Neuronal stem cell (in vitro differentiated cells): ENCODE data around the gene ARHGAP21.

ENCODE experiments used
- DNase-seq: peaks from one replicate; pipeline ENCODE4 v3.0.0-alpha.2; 2013; ENCODE audit warnings: low spot score
- H2AFZ ChIP-seq: one replicate; pipeline ENCODE4 v1.6.1; 2013; ENCODE audit warnings: mild to moderate bottlenecking, low read length, inconsistent platforms
- H2AK5ac ChIP-seq: 2 replicates; pipeline ENCODE4 v1.6.1; 2013; ENCODE audit warnings: low read depth, mild to moderate bottlenecking, inconsistent platforms, low read length, moderate library complexity, mixed read lengths
- H2BK120ac ChIP-seq: 2 replicates; pipeline ENCODE4 v1.6.1; 2013; ENCODE audit warnings: low read depth, mild to moderate bottlenecking, inconsistent platforms, low read length, moderate library complexity, mixed read lengths
- H2BK12ac ChIP-seq: one replicate; pipeline ENCODE4 v1.6.1; 2013; ENCODE audit warnings: low read length, inconsistent platforms
- H2BK15ac ChIP-seq: 2 replicates; pipeline ENCODE4 v1.6.1; 2013; ENCODE audit warnings: mild to moderate bottlenecking, low read length, inconsistent platforms, mixed read lengths
- H2BK5ac ChIP-seq: one replicate; pipeline ENCODE4 v1.6.1; 2013; ENCODE audit warnings: inconsistent platforms, mild to moderate bottlenecking, low read length, moderate library complexity
- H3K14ac ChIP-seq: one replicate; pipeline ENCODE4 v1.6.1; 2013; ENCODE audit warnings: low read length, inconsistent platforms
- H3K18ac ChIP-seq: 2 replicates; pipeline ENCODE4 v1.6.1; 2013; ENCODE audit warnings: low read length, inconsistent platforms
- H3K23ac ChIP-seq: 2 replicates; pipeline ENCODE4 v1.6.1; 2013; ENCODE audit warnings: low read depth, mild to moderate bottlenecking, mixed read lengths, low read length, inconsistent platforms; ENCODE audit not compliant: poor library complexity
- H3K27ac ChIP-seq: replicated peaks from 3 replicates; pipeline ENCODE4 v1.5.1; 2013; ENCODE audit warnings: low read length, inconsistent platforms
- H3K27me3 ChIP-seq, 3 experiments: 2 replicates each; pipeline ENCODE4 v1.6.1; 2013; ENCODE audit warnings: low read length in 3 of 3, mild to moderate bottlenecking in 2 of 3, inconsistent platforms in 1 of 3, low read depth in 1 of 3, mixed read lengths in 1 of 3, moderate library complexity in 1 of 3; ENCODE audit not compliant: control insufficient read depth in 3 of 3, insufficient read depth in 3 of 3
- H3K36me3 ChIP-seq, 2 donors: replicated peaks in 1 of 2; 2 replicates each; pipeline ENCODE4 v1.6.1; 2013; ENCODE audit warnings: low read length in 2 of 2; ENCODE audit not compliant: control insufficient read depth in 2 of 2, insufficient read depth in 2 of 2
- H3K4ac ChIP-seq: 2 replicates; pipeline ENCODE4 v1.6.1; 2013; ENCODE audit warnings: inconsistent platforms, mild to moderate bottlenecking, low read length, moderate library complexity
- H3K4me1 ChIP-seq, 2 donors: 1 replicate in 1 of 2; 2 replicates in 1 of 2; pipeline ENCODE4 v1.6.1; 2013; ENCODE audit warnings: low read length in 2 of 2, low read depth in 1 of 2; ENCODE audit not compliant: control insufficient read depth in 2 of 2, insufficient read depth in 1 of 2
- H3K4me2 ChIP-seq: one replicate; pipeline ENCODE4 v1.6.1; 2013; ENCODE audit warnings: mild to moderate bottlenecking, low read length, inconsistent platforms; ENCODE audit not compliant: insufficient read depth, poor library complexity, severe bottlenecking
- H3K4me3 ChIP-seq, 2 donors: 2 replicates each; pipeline ENCODE4 v1.5.1; 2013; ENCODE audit warnings: low read length in 2 of 2, mild to moderate bottlenecking in 2 of 2, inconsistent platforms in 1 of 2, moderate library complexity in 1 of 2
- H3K79me1 ChIP-seq: one replicate; pipeline ENCODE4 v1.6.1; 2013; ENCODE audit warnings: low read depth, mild to moderate bottlenecking, inconsistent platforms, low read length, moderate library complexity
- H3K9ac ChIP-seq: one replicate; pipeline ENCODE4 v1.6.1; 2013; ENCODE audit warnings: mild to moderate bottlenecking, low read depth, low read length, inconsistent platforms; ENCODE audit not compliant: poor library complexity
- H3K9me3 ChIP-seq, 2 donors: replicated peaks in 1 of 2; 2 replicates each; pipeline versions ENCODE3 to v1.6.1; 2013; ENCODE audit warnings: low read length in 2 of 2, mild to moderate bottlenecking in 2 of 2, inconsistent platforms in 1 of 2, low read depth in 1 of 2, mixed read lengths in 1 of 2, moderate library complexity in 1 of 2; ENCODE audit not compliant: control insufficient read depth in 2 of 2, insufficient read depth in 1 of 2
- H4K8ac ChIP-seq: one replicate; pipeline ENCODE4 v1.6.1; 2013; ENCODE audit warnings: low read depth, mild to moderate bottlenecking, inconsistent platforms, low read length, moderate library complexity
- H4K91ac ChIP-seq: one replicate; pipeline ENCODE4 v1.6.1; 2013; ENCODE audit warnings: low read length, low read depth, mild to moderate bottlenecking, inconsistent platforms; ENCODE audit not compliant: poor library complexity
- WGBS, 2 donors: extraction: QIAGEN DNeasy Blood & Tissue Kit; methylation state at CpG; one replicate each; pipeline ENCODE4 v1.1.7; 2013; ENCODE audit warnings: missing lambda C conversion rate in 2 of 2, mixed read lengths in 1 of 2; ENCODE audit not compliant: insufficient read length in 2 of 2, insufficient replicate concordance in 1 of 2; ENCODE audit errors: extremely low coverage in 2 of 2; 5-methylcytosine and 5-hydroxymethylcytosine counted together

ARHGAP21 gene

DNA sequence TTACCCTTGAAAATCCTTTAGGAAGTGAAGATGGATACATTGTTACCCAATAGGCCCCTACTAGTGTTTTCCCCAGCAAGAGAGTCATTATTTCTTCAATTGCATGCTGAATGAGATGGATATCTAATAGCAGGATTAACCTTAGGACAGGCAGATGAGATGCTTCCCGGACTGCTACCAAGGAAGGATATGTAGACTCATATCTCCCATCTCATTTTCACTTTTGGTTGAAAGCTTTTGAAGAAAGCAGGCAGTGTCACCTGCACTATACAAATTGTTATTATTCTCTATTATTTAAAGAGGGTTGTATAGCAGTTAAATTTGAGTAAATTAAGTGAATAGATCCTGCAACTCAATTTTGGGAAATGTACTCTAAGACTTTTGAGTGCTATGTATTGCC lies 17.0 kb upstream of the ARHGAP21 start:
- peaks cover 0 to 6% of the 10 kb centered on the region in 2 donors for H3K9me3 ChIP-seq
- H2AFZ ChIP-seq: no peak overlapping the region
- H3K27me3 ChIP-seq: no peaks in the 10 kb centered on the region
- H3K4ac ChIP-seq: no peak overlapping the region
- H3K9ac ChIP-seq: no peak overlapping the region
- H3K4me1 ChIP-seq: no peaks in the 10 kb centered on the region
- WGBS, 2 donors: no CpG with 5 or more reads among the region's 1 CpG
- H3K36me3 ChIP-seq: no peaks in the 10 kb centered on the region
- no peak overlapping the region for H2BK5ac ChIP-seq
- H4K91ac ChIP-seq: no peak overlapping the region
- H4K8ac ChIP-seq: no peak overlapping the region
- no peak overlapping the region for H3K4me3 ChIP-seq
- no peak overlapping the region for H2BK15ac ChIP-seq
- no peak overlapping the region for H2AK5ac ChIP-seq
- no peak overlapping the region for H2BK120ac ChIP-seq
- DNase-seq: no peak
- H3K27ac ChIP-seq: no peak overlapping the region
- H3K18ac ChIP-seq: no peak overlapping the region
- H3K79me1 ChIP-seq: no peaks in the 10 kb centered on the region
- H3K14ac ChIP-seq: no peak overlapping the region
- no peak overlapping the region for H2BK12ac ChIP-seq
- no peak overlapping the region for H3K23ac ChIP-seq
- no peak overlapping the region for H3K4me2 ChIP-seq

DNA sequence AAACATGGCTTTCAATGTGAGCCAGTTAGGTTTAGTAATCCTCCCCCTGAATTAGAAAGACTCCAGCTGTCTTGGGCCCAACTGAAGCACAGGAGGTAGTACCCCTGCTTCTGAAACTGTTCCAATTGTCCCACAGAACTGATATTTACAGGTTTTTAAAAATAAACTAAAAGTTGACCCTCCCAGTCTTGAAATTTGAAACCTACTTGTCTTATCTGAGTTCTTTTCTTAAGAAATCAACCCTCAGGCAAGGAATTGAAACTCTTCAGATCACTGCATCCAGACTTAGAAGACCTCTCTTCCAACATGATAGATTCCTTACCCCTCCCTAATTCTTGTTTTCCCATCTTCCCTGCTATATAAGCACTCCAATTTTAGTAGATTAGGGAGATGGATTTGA lies 13.3 kb upstream of the ARHGAP21 start:
- Histone ChIP-seq H3K27me3 (no peaks in the 10 kb centered on the region), H3K4ac (no peak overlapping the region), H4K8ac (no peak overlapping the region), H3K27ac (no peak overlapping the region), H2AK5ac (no peak overlapping the region), H3K36me3 (no peaks in the 10 kb centered on the region), H3K4me3 (no peak overlapping the region), H3K18ac (no peak overlapping the region), H3K79me1 (no peaks in the 10 kb centered on the region), H4K91ac (no peak overlapping the region), H3K14ac (no peak overlapping the region), H3K4me1 (no peaks in the 10 kb centered on the region), H2BK12ac (no peak overlapping the region), H2BK15ac (no peak overlapping the region), H3K23ac (no peak overlapping the region), H2BK120ac (no peak overlapping the region), H3K9me3 (peaks cover 0 to 6% of the 10 kb centered on the region in 2 donors), H2AFZ (peak overlapping the region; percentile 8), H2BK5ac (no peak overlapping the region), H3K9ac (no peak overlapping the region), H3K4me2 (no peak overlapping the region)
- DNase-seq: no peak

DNA sequence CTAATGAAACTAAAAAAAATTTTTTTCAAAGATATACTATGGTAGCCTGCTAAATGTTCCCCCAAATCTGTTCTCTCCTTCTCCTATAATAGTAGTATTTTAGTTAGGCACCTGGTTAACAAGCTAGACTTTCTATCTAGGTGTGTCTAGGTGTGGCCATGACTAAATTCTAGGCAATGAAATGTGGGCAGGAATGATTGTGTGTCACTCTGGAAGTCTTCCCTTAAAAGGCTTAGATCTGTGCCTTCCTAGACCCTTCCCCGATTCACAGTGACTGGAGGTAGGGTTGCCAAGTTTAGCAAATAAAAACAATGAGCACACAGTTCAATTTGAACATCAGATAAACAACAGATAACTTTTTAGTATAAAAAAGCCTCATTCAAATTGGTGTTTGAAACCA lies 8.3 kb upstream of the ARHGAP21 start:
- Histone ChIP-seq H3K9me3 (peaks cover 0 to 3% of the 10 kb centered on the region in 2 donors), H3K9ac (no peak overlapping the region), H4K8ac (no peak overlapping the region), H3K4me1 (peaks cover 0 to 3% of the 10 kb centered on the region in 2 donors), H3K27me3 (no peaks in the 10 kb centered on the region), H2BK5ac (no peak overlapping the region), H3K79me1 (no peaks in the 10 kb centered on the region), H2BK15ac (no peak overlapping the region), H3K23ac (no peak overlapping the region), H2BK120ac (no peak overlapping the region), H3K14ac (no peak overlapping the region), H3K18ac (no peak overlapping the region), H4K91ac (no peak overlapping the region), H3K4me2 (no peak overlapping the region), H2AFZ (no peak overlapping the region), H2BK12ac (no peak overlapping the region), H3K4me3 (no peak overlapping the region), H2AK5ac (no peak overlapping the region), H3K36me3 (no peaks in the 10 kb centered on the region), H3K4ac (no peak overlapping the region), H3K27ac (no peak overlapping the region)
- no CpG with 5 or more reads among the region's 1 CpG for WGBS, 2 donors
- DNase-seq: no peak

DNA sequence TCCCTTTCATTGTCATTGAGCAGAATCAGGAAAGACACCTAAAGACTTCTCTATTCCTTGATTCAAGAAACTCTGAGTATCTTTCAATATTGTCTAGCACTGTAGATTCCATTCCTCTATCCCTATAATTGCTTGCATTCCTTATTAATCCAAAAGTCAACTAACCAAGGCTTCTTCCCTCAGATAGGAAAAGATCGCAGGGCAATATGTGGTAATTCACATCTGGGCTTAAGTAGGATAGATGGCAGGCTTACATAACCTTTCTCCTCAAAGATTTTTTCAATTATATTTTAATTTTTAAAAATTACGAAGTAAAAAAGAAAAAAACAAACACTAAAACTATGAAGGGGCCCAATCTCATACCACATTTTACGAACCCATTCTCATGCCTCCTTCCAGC lies 7.1 kb upstream of the ARHGAP21 start:
- H3K9ac ChIP-seq: no peak overlapping the region
- H2BK120ac ChIP-seq: no peak overlapping the region
- no peak overlapping the region for H3K14ac ChIP-seq
- H2BK15ac ChIP-seq: no peak overlapping the region
- H3K79me1 ChIP-seq: no peaks in the 10 kb centered on the region
- no peak overlapping the region for H3K4me3 ChIP-seq
- no peak overlapping the region for H3K23ac ChIP-seq
- H3K4me2 ChIP-seq: no peak overlapping the region
- H2BK5ac ChIP-seq: no peak overlapping the region
- H4K8ac ChIP-seq: no peak overlapping the region
- H3K36me3 ChIP-seq: no peaks in the 10 kb centered on the region
- H2AFZ ChIP-seq: no peak overlapping the region
- no peaks in the 10 kb centered on the region for H3K27me3 ChIP-seq
- no peak for DNase-seq
- no peak overlapping the region for H2BK12ac ChIP-seq
- H3K18ac ChIP-seq: no peak overlapping the region
- no peak overlapping the region for H3K27ac ChIP-seq
- peaks cover 0 to 3% of the 10 kb centered on the region in 2 donors for H3K4me1 ChIP-seq
- peaks cover 0 to 3% of the 10 kb centered on the region in 2 donors for H3K9me3 ChIP-seq
- H3K4ac ChIP-seq: no peak overlapping the region
- H4K91ac ChIP-seq: no peak overlapping the region
- no CpG with 5 or more reads among the region's 3 CpGs for WGBS, 2 donors
- no peak overlapping the region for H2AK5ac ChIP-seq
